HCT116 (cell line): ENCODE data around the gene ARVCF. TPM values are rescaled to one million over a fixed set of nuclear protein-coding genes. Genes with fewer than 3 reads are reported as not detected.

Source experiments
- ATAC-seq: fragments of 200-7000 bp; cut with Tn5 transposase; 2 replicates; pipeline ENCODE4 v1.9.1; 2020; ENCODE audit warnings: mild to moderate bottlenecking, moderate library complexity
- BruUV-seq: library from RNA; stranded (reverse); fragments of 400-500 nt; replicated peaks from 2 replicates; lab custom pipeline; 2021; lab: Mats Ljungman, UMichigan
- CTCF ChIA-PET: fragments of 300-600 bp; sonication (Branson Sonifier 250); formaldehyde crosslinking; loops from one replicate; lab custom pipeline; 2021; ENCODE audit warnings: antibody characterized with exemption; lab: Charles Lee
- POLR2A ChIA-PET: fragments of 300-600, 350-600 bp; sonication (Branson Sonifier 250); formaldehyde crosslinking; loops from one replicate; lab custom pipeline; 2021; ENCODE audit warnings: antibody characterized with exemption; lab: Charles Lee
- RAD21 ChIA-PET, 2 experiments: fragments of 300-600 bp; sonication (Branson Sonifier 250); formaldehyde crosslinking; loops; one replicate each; lab custom pipeline; 2023; ENCODE audit warnings: low total read pairs in 2 of 2; ENCODE audit not compliant: uncharacterized antibody in 2 of 2, unreplicated experiment in 2 of 2, low non-redundant PET in 1 of 2; lab: Charles Lee
- DNase-seq: peaks from one replicate; pipeline ENCODE4 v3.0.0-alpha.2; 2010; ENCODE audit warnings: low read depth, low spot score
- H2AFZ ChIP-seq: fragments of 200-600 bp; shearing (Covaris generic), sonication (generic); 2 replicates; pipeline ENCODE4 v1.6.1; 2017; ENCODE audit warnings: low read depth, mixed run types, mixed read lengths, antibody characterized with exemption, low read length; ENCODE audit not compliant: poor library complexity, severe bottlenecking
- H3K27ac ChIP-seq: 2 replicates; pipeline ENCODE4 v1.5.1; 2012; ENCODE audit warnings: low read depth, low read length
- H3K27me3 ChIP-seq: fragments of 200-600 bp; sonication (generic); 2 replicates; pipeline ENCODE4 v1.6.1; 2016; ENCODE audit warnings: mixed run types, low read length, mixed read lengths; ENCODE audit not compliant: insufficient read depth
- H3K36me3 ChIP-seq, 2 experiments: fragments of 200-500 bp in 1 of 2; fragments of 200-600 bp in 1 of 2; sonication (Bioruptor generic) in 1 of 2; sonication (generic) in 1 of 2; 2 replicates each; pipeline versions ENCODE4 v1.5.1 to v1.6.1; 2014 to 2016; ENCODE audit warnings: low read length in 2 of 2, inconsistent platforms in 1 of 2, mixed read lengths in 1 of 2, mixed run types in 1 of 2; ENCODE audit not compliant: insufficient read depth in 2 of 2, control insufficient read depth in 1 of 2
- H3K4me1 ChIP-seq, 2 experiments: fragments of 200-600 bp in 1 of 2; sonication (generic) in 1 of 2; 2 replicates each; pipeline versions ENCODE4 v1.5.1 to v1.6.1; 2012 to 2017; ENCODE audit warnings: low read length in 2 of 2, inconsistent platforms in 1 of 2, mild to moderate bottlenecking in 1 of 2, mixed read lengths in 1 of 2, mixed run types in 1 of 2, moderate library complexity in 1 of 2; ENCODE audit not compliant: insufficient read depth in 2 of 2, control insufficient read depth in 1 of 2
- H3K4me2 ChIP-seq: fragments of 200-600 bp; sonication (generic); 2 replicates; pipeline ENCODE4 v1.6.1; 2017; ENCODE audit warnings: mixed run types, low read length, mixed read lengths
- H3K4me3 ChIP-seq, 2 experiments: fragments of 200-600 bp in 1 of 2; sonication (generic) in 1 of 2; replicated peaks in 1 of 2; 2 replicates each; pipeline ENCODE4 v1.5.1; 2011 to 2016; ENCODE audit warnings: low read length in 2 of 2, control low read depth in 1 of 2, low read depth in 1 of 2, mild to moderate bottlenecking in 1 of 2, mixed read lengths in 1 of 2, mixed run types in 1 of 2
- H3K79me2 ChIP-seq: fragments of 200-600 bp; sonication (generic); 2 replicates; pipeline ENCODE4 v1.6.1; 2017; ENCODE audit warnings: mild to moderate bottlenecking, mixed run types, low read length, moderate library complexity, mixed read lengths; ENCODE audit not compliant: insufficient read depth
- H3K9ac ChIP-seq: fragments of 200-600 bp; sonication (generic); 2 replicates; pipeline ENCODE4 v1.6.1; 2016; ENCODE audit warnings: low read length, mixed read lengths
- H3K9me2 ChIP-seq: fragments of 200-600 bp; sonication (generic), shearing (Covaris generic); 2 replicates; pipeline ENCODE4 v1.6.1; 2017; ENCODE audit warnings: mixed run types, mild to moderate bottlenecking, moderate library complexity; ENCODE audit not compliant: insufficient read depth
- H3K9me3 ChIP-seq, 2 experiments: fragments of 200-500 bp in 1 of 2; fragments of 200-600 bp in 1 of 2; sonication (Bioruptor generic) in 1 of 2; sonication (generic) in 1 of 2; 2 replicates each; pipeline ENCODE4 v1.6.1; 2014 to 2017; ENCODE audit warnings: low read length in 2 of 2, mixed read lengths in 2 of 2, inconsistent platforms in 1 of 2, low read depth in 1 of 2, mild to moderate bottlenecking in 1 of 2, mixed run types in 1 of 2, moderate library complexity in 1 of 2; ENCODE audit not compliant: control insufficient read depth in 1 of 2, insufficient read depth in 1 of 2
- H4K20me1 ChIP-seq: fragments of 200-600 bp; sonication (generic), shearing (Covaris generic); 2 replicates; pipeline ENCODE4 v1.6.1; 2017; ENCODE audit warnings: mixed run types, mild to moderate bottlenecking, moderate library complexity; ENCODE audit not compliant: insufficient read depth
- EZH2 ChIP-seq: fragments of 200-600 bp; sonication (generic); IDR thresholded peaks from 2 replicates; pipeline ENCODE4 v1.6.1; 2017; ENCODE audit warnings: antibody characterized with exemption, mixed run types
- EZH2phosphoT487 ChIP-seq: fragments of 200-600 bp; IDR thresholded peaks from 2 replicates; pipeline ENCODE4 v1.6.1; 2018; ENCODE audit warnings: antibody characterized with exemption, borderline replicate concordance
- JUND ChIP-seq: IDR thresholded peaks from 2 replicates; pipeline ENCODE4 v1.6.1; 2012
- MAX ChIP-seq: IDR thresholded peaks from 2 replicates; pipeline ENCODE4 v1.6.1; 2012
- POLR2A ChIP-seq: IDR thresholded peaks from 2 replicates; pipeline ENCODE4 v1.7.0; 2011; ENCODE audit warnings: borderline replicate concordance; ENCODE audit not compliant: insufficient read depth, insufficient read length; ENCODE audit errors: extremely low read depth
- POLR2AphosphoS5 ChIP-seq: IDR thresholded peaks from 2 replicates; pipeline ENCODE4 v1.6.1; 2011; ENCODE audit warnings: mild to moderate bottlenecking, low read depth, low read length, moderate library complexity
- REST ChIP-seq: IDR thresholded peaks from 2 replicates; pipeline ENCODE4 v1.6.1; 2012; ENCODE audit warnings: low read depth
- SIN3A ChIP-seq: IDR thresholded peaks from 2 replicates; pipeline ENCODE4 v1.6.1; 2012; ENCODE audit warnings: low read depth
- SRF ChIP-seq: IDR thresholded peaks from 2 replicates; pipeline ENCODE4 v1.6.1; 2012; ENCODE audit warnings: low read depth
- TCF7L2 ChIP-seq: IDR thresholded peaks from 2 replicates; pipeline ENCODE4 v1.7.0; 2011; ENCODE audit warnings: borderline replicate concordance, inconsistent platforms; ENCODE audit not compliant: insufficient read depth, insufficient read length; ENCODE audit errors: extremely low read depth
- ZFX ChIP-seq: fragments of 450-650 bp; IDR thresholded peaks from 2 replicates; pipeline ENCODE4 v1.6.1; 2017
- intact Hi-C: fragments of 100-400 bp; cut with micrococcal nuclease; formaldehyde crosslinking; loops from 2 replicates; pipeline ENCODE4 v1.10.0; 2022
- total RNA-seq: library from RNA; stranded (reverse); gene quantifications from one replicate; pipeline ENCODE4 v1.2.1, GENCODE V29; 2021; ENCODE audit not compliant: unreplicated experiment

ARVCF gene
- total RNA-seq, 1 experiment from 2014 or later = 42.8 TPM

GRCh38 chr22:20038574-20038973 is 22.0 kb upstream of the ARVCF start:
- Histone ChIP-seq H4K20me1 (no peaks in the 10 kb centered on the region), H3K4me3 (no peak overlapping the region), H3K36me3 (no peaks in the 10 kb centered on the region; a peak in 1 of 4 replicates), H3K4me1 (no peaks in the 10 kb centered on the region), H3K4me2 (no peak overlapping the region), H3K9me3 (no peaks in the 10 kb centered on the region), H2AFZ (no peak overlapping the region), H3K9me2 (no peaks in the 10 kb centered on the region), H3K27me3 (no peaks in the 10 kb centered on the region), H3K79me2 (no peaks in the 10 kb centered on the region), H3K27ac (no peak overlapping the region), H3K9ac (no peak overlapping the region)
- ChIA-PET POLR2A (no interaction called here), CTCF (no interaction called here), RAD21 (no interaction called here)
- TF ChIP-seq ZFX = no peak
- no peak for TF ChIP-seq POLR2A
- no peak for TF ChIP-seq REST
- TF ChIP-seq SIN3A = no peak
- TF ChIP-seq EZH2 = no peak
- TF ChIP-seq SRF = no peak
- no peak for TF ChIP-seq MAX
- no peak for TF ChIP-seq POLR2AphosphoS5
- no peak for TF ChIP-seq JUND
- TF ChIP-seq TCF7L2 = no peak
- no peak for TF ChIP-seq EZH2phosphoT487
- intact Hi-C loops = no loop called here
- DNase-seq (no peak), ATAC-seq (no peak)
- no TSS peak for BruUV-seq
